Measurements from ENCODE around the gene APOL5.
"Not testable (repeated sequence)": the region's sequence is repeated elsewhere in the genome, so short reads cannot be mapped to it uniquely, and the experiment has no call there.

APOL5 gene

DNA sequence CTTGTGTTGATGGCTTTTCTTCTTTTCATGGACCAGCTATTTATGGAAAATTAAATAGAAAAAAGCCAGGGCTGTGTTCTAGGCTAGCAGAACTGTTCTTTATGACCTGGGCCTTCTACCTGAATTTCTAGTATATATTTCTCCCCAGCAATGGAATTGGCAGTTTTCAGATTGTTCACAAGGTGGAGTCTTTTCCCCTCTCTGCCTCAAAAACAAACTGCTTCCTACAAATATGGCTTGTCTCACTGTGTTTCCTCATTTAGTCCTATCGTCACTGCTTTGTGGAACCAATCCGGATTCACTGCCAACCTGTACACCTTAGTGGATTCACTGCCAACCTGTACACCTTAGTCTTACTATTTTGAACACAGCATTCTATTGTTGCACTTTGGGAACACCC, 5.0 kb upstream of the APOL5 start:
- no peak for DNase-seq

DNA sequence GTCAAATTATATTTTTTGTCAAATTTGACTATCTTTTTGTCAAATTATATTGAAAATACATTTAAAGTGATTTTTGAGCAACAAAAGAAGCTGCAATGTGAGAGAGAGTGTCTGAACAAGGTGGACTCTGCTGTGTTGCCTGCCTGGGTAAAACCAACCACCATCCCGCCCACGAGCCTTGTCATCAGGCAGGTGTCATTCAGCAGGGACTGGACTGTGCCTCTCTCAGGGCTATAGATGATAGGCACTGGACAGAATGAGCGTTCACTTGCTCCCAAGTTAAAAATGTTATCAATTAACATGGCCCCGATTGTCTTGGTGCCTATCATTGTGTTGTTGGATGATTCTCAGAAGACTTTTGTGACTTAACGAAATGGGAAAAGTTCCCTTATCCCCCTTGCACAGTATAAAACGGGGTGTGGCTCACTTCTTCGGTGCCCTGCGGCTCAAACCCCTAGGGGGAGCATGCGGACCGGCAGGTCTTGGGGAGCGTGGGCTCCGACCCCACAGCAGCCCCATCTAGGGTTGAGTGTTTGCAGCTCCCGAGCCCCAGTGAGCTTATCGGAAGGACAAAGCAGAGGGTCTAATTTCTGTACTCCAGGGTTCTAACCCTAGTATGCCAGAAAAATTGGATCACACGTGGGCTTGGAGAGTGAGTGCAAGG, 1.7 kb downstream of the APOL5 start:
- DNase-seq: no peak

DNA sequence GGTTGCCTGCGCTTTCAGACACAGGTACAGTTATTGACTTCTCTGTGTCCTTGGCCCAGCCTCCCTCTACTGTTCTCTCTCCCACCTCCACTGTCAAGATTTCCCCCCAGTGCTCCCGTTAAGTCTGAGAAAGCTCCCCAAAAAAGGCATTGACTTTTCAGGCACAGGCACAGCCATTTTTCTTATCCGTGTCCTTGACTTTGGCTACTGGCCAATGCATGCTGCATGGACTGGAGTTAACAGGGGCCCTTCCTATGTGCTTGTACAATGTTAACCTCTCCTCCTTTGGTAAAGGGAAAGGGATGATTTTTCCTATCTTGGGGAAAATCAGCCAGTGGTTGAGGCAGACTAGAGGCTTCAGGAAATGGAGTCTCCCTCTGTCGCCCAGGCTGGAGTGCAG, 4.3 kb downstream of the APOL5 start:
- no peak for DNase-seq

DNA sequence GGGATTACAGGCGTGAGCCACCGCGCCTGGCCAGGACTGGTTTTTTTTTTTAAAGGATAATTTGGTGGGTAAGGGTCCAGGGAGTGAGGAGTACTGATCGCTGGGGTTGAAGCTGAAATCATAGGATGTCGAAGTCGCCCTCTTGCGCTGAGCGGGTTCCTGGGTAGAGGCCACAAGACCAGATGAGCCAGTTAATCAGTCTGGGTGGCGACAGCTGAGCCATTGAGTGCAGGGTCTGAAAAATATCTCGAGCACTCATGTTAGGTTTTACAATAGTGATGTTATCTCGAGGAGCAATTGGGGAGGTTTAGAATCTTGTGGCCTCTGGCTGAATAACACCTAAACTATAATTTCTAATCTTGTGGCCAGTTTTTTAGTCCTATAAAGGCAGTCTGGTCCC, 7.8 kb downstream of the APOL5 start:
- no peak for DNase-seq

DNA sequence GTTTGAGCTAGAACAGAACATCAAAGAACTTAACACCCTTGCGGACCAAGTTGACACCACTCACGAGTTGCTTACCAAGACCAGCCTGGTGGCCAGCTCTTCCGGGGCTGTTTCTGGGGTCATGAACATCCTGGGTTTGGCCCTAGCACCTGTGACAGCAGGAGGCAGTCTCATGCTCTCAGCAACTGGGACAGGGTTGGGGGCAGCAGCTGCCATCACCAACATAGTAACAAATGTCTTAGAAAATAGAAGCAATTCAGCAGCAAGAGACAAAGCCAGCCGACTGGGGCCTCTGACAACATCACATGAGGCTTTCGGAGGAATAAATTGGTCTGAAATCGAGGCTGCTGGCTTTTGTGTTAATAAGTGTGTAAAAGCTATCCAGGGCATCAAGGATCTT, 8.7 kb downstream of the APOL5 start:
- no peak for DNase-seq

DNA sequence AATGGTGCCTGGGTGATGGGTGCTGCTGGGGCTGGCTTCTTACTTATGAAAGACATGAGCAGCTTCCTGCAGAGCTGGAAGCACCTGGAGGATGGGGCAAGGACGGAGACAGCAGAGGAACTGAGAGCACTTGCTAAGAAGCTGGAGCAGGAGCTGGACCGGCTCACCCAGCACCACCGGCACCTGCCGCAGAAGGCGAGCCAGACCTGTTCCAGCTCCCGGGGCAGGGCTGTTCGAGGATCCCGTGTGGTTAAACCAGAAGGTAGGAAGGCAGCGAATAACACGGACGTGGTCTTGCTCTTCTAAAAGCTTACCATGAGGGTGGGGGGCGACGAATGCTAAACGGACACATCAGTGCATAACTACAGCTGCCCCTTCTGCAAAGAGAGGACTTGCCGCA, 9.3 kb downstream of the APOL5 start:
- DNase-seq: no peak

DNA sequence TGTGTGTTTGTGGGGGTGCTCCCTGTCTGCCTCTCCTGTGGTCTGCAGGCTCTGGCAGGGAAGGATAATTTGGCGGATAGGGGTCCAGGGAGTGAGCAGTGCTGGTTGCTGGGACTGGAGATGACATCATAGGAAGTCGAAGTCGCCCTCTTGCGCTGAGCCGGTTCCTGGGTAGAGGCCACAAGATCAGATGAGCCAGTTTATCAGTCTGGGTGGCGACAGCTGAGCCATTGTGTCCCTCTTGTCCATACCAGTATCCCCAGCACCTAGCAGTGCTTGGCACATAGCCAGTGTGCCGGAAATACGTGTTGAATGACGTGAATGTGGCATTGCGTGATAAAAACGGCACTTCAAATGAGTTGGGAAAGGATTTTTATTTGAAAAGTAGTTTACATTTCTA, 9.8 kb downstream of the APOL5 start:
- DNase-seq: no peak

DNA sequence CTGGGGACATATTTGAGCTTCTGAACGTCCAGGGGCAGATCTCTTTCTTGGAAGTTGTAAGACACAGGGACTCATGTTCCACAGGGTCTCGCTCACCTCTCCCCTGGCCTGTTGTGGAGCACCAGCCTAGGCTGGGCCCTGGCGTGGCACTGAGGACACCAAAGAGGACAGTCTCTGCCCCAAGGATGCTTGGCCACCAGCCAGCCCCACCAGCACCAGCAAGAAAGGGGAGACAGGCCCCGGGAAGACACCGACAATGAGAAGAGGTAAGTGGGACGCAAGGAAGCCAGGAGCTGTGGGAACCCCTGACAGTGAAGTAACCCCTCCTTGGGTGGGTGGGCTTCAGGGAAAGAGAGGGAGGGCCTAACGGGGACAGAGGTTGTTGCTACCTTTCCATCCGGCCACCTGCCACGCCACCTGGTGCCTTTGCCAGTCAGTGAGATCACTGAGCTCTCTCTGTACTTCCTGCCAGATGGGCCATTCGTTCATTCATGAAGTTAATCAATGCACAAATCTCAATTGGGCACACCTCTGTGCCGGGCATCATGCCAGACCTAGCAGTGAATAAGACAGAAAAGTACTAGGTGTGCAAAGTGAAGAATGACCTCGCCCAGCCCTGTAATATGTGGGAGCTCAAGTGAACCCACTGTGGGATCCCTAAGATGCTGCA, 11.1 kb downstream of the APOL5 start:
- DNase-seq: no peak

DNA sequence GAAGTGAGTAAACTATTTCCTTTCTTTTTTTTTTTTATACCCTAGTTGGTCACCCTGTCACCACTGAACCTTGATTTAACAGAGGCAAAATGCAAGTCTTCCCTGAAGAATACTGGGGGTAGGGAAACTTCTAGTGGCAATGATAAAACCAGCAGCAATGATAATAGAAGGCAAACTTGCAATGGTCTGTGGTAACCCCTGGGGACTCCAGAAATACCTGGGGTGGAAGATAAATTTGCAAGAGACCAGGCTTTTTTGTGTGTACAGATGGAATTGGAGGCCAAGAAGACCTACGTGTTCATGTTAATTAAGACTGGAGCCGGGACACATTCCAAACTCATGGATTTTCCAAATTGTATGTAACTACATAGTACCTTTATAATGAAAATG, 11.6 kb downstream of the APOL5 start:
- DNase-seq: no peak

DNA sequence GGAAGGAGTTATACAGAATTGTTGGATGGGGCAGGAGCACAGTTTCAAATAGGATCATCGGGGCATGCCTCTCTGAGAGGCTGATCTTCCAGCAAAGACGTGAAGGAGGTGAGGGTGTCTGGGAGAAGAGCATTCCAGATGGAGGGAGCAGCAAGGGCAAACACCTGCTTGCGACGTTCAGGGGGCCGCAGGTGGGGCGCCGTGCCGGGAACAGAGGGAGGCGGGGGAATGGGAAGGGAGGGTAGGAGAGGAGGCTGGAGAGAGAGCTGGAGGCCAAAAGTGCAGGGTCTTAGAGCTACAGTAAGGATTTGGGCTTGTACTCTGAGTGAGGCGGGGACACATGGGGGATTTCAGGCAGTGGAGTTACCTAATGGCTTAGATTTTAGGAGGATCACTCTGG, 13.6 kb downstream of the APOL5 start:
- no peak for DNase-seq

DNA sequence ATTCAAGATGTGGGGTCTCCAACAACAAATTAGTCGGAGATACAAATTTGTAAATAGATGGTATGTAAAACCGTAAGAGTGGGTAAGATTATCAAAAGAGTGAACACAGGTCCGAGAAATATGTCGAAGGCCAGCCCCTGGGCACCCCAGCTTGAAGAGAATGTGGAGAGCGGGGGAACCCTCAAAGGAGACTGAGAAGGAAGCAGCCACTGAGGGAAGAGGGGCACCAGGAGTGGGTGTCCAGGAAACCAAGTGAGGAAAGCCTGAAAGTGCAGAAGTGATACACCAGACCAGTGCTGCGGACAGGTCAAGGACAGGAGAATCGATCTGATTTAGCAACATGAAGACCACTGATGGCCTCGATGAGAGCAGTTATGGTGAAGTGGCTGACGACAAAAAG, 14.4 kb downstream of the APOL5 start:
- no peak for DNase-seq

DNA sequence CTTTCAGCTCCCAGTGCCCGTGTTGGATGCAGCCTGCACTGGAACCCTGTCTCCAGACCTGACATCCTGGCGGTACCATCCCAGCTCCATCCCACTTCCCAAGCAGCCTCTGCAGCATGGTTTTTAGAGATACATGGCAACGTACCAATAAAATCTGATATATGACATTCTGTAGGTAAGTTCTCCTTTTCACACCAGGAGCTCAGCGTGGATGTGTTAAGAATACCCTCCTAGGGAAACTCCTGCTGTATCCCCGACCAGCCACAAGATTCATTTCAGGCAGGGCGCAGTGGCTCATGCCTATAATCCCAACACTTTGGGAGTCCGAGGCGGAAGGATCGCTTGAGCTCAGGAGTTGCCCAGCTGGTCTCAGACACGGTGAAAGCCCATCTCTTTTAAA, 15.4 kb downstream of the APOL5 start:
- DNase-seq: no peak

DNA sequence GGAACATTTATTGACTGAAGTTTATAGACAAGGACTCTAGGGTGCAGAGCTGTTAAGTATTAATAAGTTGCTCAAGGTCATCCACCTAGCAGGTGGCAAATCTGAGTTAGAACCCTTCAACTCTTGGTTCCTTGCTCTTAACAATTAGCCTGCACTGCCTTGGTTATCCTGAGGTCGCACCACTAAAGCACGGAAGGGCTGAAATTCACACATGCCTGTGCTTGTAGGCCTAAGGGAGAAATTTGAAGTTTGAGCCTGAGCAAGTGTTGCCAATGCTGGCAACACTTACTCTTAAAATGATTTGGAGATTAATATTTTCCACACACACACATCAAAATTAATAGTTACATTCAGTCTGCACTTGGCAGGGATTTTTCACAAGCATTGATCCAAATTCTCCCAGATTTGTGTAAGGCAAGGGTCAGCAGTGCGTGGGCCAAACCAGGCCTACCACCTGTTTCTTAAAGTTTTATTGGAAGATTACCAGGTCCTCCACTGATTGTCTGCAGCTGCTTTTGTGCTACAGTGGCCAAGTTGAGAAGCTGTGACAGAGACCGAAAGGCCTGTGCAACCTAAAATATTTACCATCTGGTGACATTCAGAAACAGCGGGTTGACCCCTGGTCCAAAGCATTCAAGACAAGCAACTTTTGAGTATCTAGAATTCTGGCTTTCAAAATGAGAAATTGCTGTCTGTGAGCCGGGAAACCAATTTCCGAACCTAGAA, 16.3 kb downstream of the APOL5 start:
- no peak for DNase-seq

DNA sequence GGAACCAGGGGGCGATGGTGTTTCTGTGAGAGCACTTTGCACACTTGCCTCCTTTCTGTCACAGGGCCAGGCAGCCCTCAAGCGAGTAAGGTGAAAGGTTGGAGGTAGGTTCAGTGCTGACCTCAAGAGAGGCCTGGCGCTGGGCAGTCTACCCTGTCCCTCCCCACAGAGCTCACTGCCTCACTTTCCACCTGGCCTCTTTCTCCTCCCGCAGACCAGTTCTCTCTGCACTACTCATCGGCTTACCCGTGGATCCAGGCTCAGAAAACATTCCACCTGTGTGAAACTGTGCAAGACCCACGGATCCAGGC, 16.8 kb downstream of the APOL5 start:
- DNase-seq: no peak

DNA sequence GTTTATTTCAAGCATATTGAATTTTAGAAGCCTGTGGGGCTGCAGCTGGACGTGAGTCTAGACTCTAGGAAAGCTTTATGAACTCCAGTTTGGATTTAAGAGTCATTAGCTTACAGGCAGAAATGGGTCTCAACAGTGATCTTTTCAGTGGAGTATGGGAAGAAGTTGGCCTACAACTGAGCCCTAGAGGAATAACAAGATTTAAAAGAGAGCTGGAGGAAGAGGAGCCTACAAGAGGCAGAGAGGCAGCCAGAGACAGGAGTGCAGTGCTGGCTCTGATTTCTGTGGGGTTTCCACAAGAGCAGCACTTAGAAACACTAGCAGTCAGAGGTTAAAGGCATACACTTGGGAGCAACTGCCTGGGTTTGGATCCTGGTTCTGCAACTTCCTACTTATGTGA, 17.9 kb downstream of the APOL5 start:
- no peak for DNase-seq

DNA sequence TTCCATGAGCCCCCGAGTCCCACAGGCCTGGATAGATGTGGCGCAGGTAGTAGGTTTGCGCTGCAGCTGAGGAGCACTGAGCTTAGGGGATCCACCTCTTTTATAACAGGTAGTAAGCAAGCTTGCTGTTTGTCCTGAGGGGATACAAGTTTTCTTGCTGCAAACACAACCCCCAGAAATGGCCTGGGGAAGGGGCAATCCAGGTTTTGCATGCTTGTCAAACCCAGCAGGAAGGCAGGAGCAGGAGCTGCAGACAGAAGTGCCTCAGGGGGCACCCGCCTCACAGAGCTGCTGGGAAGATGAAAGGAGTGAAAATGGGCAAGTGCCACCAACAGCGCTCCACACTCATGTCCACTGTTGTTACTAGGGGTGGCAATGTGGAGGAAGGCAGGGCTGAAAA, 18.5 kb downstream of the APOL5 start:
- no peak for DNase-seq

DNA sequence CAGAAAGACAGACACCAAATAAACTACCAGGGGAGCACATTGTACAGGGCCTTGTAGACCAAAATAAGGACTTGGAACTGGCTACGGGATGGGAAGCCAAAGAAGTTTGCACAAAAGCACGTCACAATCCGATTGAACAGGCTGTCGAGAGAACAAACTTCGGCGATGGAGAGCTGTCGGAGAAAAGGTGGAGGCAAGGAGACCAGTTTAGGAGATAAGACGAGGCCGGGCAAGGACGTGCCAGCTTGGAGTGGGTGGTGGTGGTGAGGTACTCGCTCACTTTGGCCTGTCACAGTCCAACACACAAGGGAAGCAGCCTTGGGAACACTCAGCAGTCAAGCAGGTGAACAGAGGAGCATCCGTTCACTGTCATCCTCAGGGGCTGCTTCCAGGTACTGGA, 19.0 kb downstream of the APOL5 start:
- DNase-seq: no peak

DNA sequence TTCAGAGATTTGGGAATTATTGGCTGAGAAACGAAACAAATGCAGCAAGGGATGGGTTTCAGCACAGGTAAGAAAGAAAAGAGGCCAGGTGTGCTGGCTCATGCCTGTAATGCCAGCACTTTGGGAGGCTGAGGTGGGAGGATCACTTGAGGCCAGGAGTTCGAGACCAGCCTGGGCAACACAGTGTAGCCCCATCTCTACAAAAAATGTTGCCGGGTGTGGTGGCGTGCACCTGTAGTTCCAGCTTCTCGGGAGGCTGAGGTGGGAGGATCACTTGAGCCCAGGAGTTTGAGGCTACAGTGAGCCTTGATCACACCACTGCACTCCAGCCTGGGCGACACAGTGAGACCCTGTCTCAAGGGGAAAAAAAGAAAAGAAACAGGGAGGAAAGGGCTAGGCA, 20.2 kb downstream of the APOL5 start:
- not testable (repeated sequence) for DNase-seq

DNA sequence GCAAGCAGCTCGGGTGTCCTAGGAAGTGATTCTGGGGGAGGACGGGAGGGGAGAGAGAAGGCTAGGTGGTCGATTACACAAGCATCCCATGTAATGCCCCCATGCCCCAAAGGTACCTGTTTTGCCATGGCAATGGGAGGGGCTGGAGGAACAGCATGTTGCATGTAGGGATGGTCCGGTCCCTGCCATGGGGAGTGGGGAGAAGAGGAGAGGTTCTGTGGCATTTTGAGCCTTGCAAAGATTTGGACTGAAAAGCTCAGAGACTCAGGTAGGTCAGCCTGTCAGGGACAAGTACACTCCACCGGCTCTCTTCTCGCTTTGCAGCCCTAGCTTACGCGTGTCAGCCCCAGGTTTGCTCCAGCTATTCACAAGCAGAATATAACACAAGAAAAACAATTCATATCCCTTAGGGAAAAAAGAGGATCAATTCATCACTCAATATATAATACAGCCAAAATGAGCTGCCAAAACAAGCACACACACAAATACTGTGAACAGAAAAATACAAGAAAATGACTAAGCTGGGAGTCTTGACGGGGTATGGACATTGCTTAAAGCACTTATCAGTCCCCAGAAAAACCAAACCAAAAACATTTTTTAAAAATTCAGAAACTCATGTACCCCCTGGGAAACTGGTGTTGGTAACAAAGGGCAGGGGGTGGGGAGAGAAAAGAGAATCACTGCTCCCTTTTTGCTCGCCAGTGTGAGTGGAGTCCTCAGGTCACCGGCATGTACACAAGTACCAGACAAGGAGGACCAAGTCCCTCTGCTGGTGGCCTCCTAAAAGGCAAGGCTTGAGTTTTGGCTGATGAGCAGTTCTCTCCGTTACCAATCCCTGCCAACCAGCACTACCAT, 21.6 kb downstream of the APOL5 start:
- no peak for DNase-seq

DNA sequence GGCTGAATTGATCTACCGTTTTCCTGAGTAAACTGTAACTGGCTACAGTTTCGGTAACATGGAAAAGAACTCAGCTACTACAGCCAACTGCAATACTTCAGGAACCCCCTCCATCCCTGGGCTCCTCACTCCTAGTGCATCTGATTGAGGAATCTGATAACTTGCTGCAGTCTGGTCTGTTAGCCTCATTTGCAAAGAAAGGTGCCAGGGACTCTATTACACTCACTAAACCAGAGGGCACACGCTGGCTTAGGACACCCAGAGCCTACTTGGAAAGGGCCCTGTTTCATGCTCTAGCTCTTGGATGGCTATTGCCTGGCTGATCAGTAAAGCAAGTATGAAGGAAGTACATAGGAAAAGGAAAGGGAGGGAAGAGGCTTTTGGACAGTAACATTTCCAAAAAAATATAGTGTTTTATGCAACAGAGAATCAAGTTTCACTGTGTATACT, 22.3 kb downstream of the APOL5 start:
- DNase-seq: no peak

DNA sequence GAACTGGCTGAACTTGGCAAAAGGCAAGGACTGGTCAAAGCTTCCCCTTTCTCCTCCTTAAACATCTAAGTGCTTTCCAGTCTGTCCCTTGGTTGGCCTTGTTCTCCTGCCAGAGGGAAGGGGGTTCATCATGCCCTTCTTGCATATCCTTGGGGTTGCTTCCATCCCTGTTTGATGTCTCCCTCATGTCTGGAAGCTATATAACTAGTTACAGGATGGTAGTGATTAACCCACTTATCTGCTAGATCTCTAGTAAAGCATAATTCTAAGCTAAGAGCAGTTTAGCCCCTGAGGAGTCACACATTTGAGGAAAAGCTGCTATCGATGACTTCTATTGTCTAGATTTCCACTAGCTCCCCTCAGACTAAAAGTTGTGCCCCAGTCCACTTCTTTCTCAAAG, 22.9 kb downstream of the APOL5 start:
- DNase-seq: no peak

DNA sequence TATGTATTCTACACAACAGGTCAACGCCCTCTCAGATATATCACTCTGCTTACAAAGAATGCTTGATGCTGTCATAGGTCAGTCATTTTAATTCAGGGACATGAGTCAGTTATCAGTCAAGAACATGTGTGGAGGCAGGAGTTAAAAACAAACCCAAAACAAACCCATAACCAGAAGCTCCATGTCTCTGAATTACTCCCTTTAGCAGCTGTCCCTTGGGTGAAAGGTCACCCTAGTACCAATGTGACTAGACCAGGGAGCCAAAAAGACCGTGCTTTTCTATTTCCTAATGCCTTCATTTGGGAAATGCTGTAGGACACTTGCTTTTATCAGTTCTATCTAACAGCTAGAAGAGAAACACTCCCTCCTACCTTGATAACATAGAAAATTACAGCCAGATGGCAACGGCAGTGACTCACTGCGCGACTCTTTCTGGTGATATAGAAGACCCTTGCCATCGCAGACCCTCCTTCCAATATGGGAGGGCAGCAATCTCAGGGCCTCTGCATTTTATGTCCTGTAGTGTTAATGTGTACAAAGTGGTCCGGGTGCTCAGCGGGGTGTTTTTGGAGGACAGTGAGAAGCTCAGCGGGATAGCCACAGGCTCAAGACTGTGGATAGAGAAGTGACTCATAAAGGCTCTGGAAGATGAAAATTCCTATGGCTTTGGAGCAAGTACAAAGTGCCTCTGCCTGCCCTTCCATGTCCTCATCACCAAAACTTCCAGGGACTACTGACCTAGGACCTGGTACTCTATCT, 24.8 kb downstream of the APOL5 start:
- DNase-seq: no peak

DNA sequence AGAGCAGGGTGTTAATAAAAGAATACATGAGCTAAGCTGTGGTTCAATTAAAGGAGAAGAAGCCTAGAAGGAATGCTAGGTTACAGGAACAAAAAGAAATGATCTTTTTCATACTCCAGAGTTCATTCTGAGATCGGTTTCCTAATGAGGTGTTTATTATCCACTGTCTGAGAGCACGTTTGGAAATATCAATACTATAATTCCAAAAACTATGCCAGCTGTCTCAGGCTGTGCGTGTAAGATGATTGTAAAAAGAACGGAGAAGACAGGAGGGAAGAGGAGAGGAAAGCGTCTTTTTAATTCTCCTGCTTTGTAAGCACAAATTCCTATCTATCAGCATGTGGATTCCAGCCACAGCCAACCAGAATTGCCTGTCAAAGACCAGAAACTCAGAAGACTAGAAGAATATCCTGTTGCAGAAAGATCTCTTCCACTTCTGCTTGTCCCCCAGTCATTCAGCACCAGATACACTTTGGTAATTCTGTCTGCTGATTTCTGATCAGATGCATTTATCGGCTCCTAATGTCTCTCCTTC, 25.7 kb downstream of the APOL5 start:
- no peak for DNase-seq

Data from NCI-H526 (cell line).